Esophagus squamous epithelium (tissue), 5 donors: ENCODE measurements around the gene ISCU. TPM values are rescaled to one million over a fixed set of nuclear protein-coding genes. Genes with fewer than 3 reads are reported as not detected.

Experiments used
- DNase-seq: peaks from one replicate; lab custom pipeline; 2025; lab: John Stamatoyannopoulos, UW
- H3K27ac ChIP-seq, 4 donors: fragments of 200-600 bp; sonication (generic); one replicate each; pipeline ENCODE4 v1.5.1; 2016 to 2019; ENCODE audit warnings: mild to moderate bottlenecking in 1 of 4
- H3K27me3 ChIP-seq, 4 donors: fragments of 200-600 bp; sonication (generic); 1 replicate in 3 of 4; 2 replicates in 1 of 4; pipeline versions ENCODE4 v1.5.1 to v1.6.0; 2017 to 2021; ENCODE audit warnings: antibody characterized with exemption in 1 of 4
- H3K36me3 ChIP-seq, 3 donors: fragments of 200-600 bp; sonication (generic); one replicate each; pipeline ENCODE4 v1.5.1; 2016 to 2019
- H3K4me1 ChIP-seq, 3 donors: fragments of 200-600 bp; sonication (generic); one replicate each; pipeline ENCODE4 v1.5.1; 2017 to 2019
- H3K4me3 ChIP-seq, 4 donors: fragments of 200-600 bp; sonication (generic); 1 replicate in 3 of 4; 2 replicates in 1 of 4; pipeline ENCODE4 v1.5.1; 2016 to 2019; ENCODE audit warnings: mild to moderate bottlenecking in 2 of 4, moderate library complexity in 1 of 4
- H3K9me3 ChIP-seq, 3 donors: fragments of 200-600 bp; sonication (generic); one replicate each; pipeline ENCODE4 v1.5.1; 2016 to 2019
- POLR2A ChIP-seq, 4 donors: fragments of 450-650 bp; IDR thresholded peaks; one replicate each; pipeline ENCODE4 v1.6.1; 2017; ENCODE audit warnings: antibody characterized with exemption in 4 of 4, mild to moderate bottlenecking in 4 of 4, moderate library complexity in 3 of 4
- WGBS, 2 donors: methylation state at CpG; one replicate each; pipeline ENCODE4 v1.1.5; 2018; 5-methylcytosine and 5-hydroxymethylcytosine counted together
- intact Hi-C: fragments of 100-400 bp; cut with DNase I; formaldehyde crosslinking; loops from one replicate; pipeline ENCODE4 v1.15.0; 2022
- total RNA-seq, 4 donors: library from RNA; depleted of rRNA; stranded (reverse); fragments of >200 nt; gene quantifications; one replicate each; pipeline ENCODE4 v1.1.0, GENCODE V29; 2016
- TF ChIP-seq, protein P1 (sequence below), 6 experiments: fragments of 450-650 bp in 4 of 6; fragments of 200-600 bp in 2 of 6; sonication (generic) in 2 of 6; IDR thresholded peaks; one replicate each; pipeline ENCODE4 v1.5.1; 2016 to 2019; ENCODE audit warnings: antibody characterized with exemption in 6 of 6, mild to moderate bottlenecking in 4 of 6, moderate library complexity in 4 of 6
- donor health status: DM: yes; HTN: yes; CAD: no.

The ISCU gene
- total RNA-seq, 4 donors from 2014 or later: 50.7 to 132 (median 85.3) TPM

DNA sequence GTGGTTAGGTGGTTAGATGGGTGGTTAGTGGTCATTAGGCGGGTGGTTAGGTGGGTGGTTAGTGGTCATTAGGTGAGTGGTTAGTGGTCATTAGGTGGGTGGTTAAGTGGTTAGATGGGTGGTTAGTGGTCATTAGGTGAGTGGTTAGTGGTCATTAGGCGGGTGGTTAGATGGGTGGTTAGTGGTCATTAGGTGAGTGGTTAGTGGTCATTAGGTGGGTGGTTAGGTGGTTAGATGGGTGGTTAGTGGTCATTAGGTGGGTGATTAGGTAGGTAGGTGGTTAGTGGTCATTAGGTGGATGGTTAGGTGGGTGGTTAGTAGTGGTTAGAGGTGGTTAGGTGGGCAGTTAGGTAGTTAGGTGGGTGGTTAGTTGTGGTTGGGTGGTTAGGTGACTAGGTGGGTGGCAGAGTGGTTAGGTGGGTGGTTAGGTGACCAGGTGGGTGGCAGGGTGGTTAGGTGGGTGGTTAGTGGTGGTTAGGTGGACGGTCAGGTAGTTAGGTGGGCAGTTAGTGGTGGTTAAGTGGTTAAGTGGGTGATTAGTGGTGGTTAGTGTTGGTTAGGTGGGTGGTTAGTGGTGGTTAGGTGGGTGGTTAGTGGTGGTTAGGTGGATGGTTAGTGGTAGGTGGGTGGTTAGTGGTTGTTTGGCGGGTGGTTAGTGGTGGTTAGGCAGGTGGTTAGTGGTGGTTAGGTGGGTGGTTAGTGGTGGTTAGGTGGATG, 43.5 kb downstream of the ISCU start:
- intact Hi-C loops: no loop called here
- Histone ChIP-seq H3K4me1 (peaks cover 0 to 8% (median 0%) of the 10 kb centered on the region in 3 donors), H3K4me3 (no peak overlapping the region), H3K27me3 (peaks cover 0 to 3% (median 0%) of the 10 kb centered on the region in 4 donors), H3K36me3 (no peaks in the 10 kb centered on the region), H3K27ac (no peak overlapping the region), H3K9me3 (no peaks in the 10 kb centered on the region)
- no peak for DNase-seq
- TF ChIP-seq POLR2A (IDR thresholded peaks at IDR 0.05): no peak
- TF ChIP-seq, protein P1, sequence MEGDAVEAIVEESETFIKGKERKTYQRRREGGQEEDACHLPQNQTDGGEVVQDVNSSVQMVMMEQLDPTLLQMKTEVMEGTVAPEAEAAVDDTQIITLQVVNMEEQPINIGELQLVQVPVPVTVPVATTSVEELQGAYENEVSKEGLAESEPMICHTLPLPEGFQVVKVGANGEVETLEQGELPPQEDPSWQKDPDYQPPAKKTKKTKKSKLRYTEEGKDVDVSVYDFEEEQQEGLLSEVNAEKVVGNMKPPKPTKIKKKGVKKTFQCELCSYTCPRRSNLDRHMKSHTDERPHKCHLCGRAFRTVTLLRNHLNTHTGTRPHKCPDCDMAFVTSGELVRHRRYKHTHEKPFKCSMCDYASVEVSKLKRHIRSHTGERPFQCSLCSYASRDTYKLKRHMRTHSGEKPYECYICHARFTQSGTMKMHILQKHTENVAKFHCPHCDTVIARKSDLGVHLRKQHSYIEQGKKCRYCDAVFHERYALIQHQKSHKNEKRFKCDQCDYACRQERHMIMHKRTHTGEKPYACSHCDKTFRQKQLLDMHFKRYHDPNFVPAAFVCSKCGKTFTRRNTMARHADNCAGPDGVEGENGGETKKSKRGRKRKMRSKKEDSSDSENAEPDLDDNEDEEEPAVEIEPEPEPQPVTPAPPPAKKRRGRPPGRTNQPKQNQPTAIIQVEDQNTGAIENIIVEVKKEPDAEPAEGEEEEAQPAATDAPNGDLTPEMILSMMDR (IDR thresholded peaks at IDR 0.05): no peak
- WGBS, 2 donors: 87 to 88% methylated on average over 4 of the region's 4 CpGs

DNA sequence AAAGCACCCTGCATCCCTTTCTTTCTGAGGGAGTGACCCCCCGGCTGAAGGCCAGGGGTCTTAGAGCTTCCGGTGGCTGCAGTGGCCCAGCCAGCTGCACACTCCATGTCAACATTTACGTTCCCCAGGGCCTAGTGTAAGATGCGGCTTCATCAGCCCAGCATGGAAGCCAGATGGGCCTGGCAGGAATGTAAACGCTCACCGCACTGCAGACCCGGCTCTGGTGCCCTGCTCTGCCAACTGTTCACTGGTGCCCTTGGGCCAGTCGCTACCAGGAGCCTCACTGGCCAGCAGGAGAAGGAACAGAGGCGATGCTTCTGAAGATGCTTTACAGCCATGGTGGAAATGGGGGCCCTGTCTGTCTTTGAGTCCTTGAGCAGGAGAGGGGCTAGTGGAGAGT, 44.1 kb downstream of the ISCU start:
- intact Hi-C loops: no loop called here
- peaks cover 0 to 8% (median 0%) of the 10 kb centered on the region in 3 donors for H3K4me1 ChIP-seq
- TF ChIP-seq, protein P1 (IDR thresholded peaks at IDR 0.05): no peak
- TF ChIP-seq POLR2A (IDR thresholded peaks at IDR 0.05): no peak
- no peaks in the 10 kb centered on the region for H3K36me3 ChIP-seq
- H3K27ac ChIP-seq: no peak overlapping the region
- H3K27me3 ChIP-seq: peaks cover 0 to 3% (median 0%) of the 10 kb centered on the region in 4 donors
- no peak overlapping the region for H3K4me3 ChIP-seq
- no peaks in the 10 kb centered on the region for H3K9me3 ChIP-seq
- no peak for DNase-seq
- WGBS, 2 donors: 75% methylated on average over 7 of the region's 9 CpGs; no CpG with 5 or more reads in 1 of the 2 donors

DNA sequence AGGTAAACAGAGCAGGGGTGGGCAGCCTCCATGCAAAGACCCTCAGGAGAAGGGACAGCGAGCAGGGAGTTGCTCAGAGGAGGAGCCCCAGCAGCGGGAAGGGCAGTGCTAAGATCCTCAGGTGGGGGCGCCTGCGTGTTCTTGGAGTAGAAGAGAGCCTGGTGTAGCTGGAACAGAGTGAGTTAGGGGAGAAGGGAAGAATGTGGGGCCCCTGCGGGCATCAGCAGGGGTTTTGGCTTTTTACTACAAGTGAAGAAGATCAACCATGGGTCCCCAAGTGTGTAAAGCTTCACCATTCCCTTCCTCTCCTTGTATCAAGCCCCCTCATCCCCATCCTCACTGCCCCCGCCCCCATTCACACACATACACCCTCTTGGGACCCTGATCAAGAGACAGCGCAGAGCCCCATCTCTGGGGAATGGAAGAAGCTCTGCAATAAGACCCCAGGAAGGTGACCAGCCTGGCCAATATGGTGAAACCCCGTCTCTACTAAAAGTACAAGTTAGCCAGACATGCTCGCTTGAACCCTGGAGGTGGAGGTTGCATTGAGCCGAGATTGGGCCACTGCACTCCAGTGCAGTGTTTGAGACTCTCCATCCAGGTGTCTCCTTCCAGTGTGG, 45.7 kb downstream of the ISCU start:
- Histone ChIP-seq H3K36me3 (no peaks in the 10 kb centered on the region), H3K27me3 (peaks cover 0 to 3% (median 0%) of the 10 kb centered on the region in 4 donors), H3K9me3 (no peaks in the 10 kb centered on the region), H3K4me3 (no peak overlapping the region), H3K27ac (no peak overlapping the region), H3K4me1 (peaks cover 0 to 8% (median 1%) of the 10 kb centered on the region in 3 donors)
- WGBS, 2 donors: 72 to 89% methylated on average over 4 to 6 of the region's 10 CpGs
- TF ChIP-seq, protein P1 (IDR thresholded peaks at IDR 0.05): no peak
- TF ChIP-seq POLR2A (IDR thresholded peaks at IDR 0.05): no peak
- DNase-seq: no peak
- intact Hi-C loops: no loop called here

DNA sequence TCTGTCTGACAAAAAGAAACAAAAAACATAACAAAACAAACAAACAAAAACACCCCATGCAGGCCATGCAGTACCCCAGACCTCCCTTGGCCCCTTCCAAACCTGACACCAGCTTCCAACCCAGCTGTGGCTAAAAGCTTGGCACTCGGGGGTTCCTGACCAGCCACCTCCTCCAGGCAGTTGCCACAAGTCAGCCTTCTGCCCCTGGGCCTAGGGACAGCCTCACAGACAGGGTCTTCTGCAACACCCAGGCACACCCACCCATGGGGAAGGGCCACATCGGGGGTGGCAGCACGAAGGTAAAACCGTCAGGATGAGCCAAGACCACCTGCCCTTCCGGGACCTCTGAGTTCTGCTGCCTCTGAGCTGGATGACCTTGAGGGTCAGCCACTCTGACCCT, 46.2 kb downstream of the ISCU start:
- TF ChIP-seq, protein P1 (IDR thresholded peaks at IDR 0.05): no peak
- no peak for TF ChIP-seq POLR2A (IDR thresholded peaks at IDR 0.05)
- H3K9me3 ChIP-seq: no peaks in the 10 kb centered on the region
- peaks cover 0 to 12% (median 5%) of the 10 kb centered on the region in 3 donors for H3K4me1 ChIP-seq
- H3K36me3 ChIP-seq: no peaks in the 10 kb centered on the region
- 82 to 83% methylated on average over 4 to 5 of the region's 5 CpGs for WGBS, 2 donors
- H3K27ac ChIP-seq: no peak overlapping the region
- no peak overlapping the region for H3K4me3 ChIP-seq
- no peak for DNase-seq
- intact Hi-C loops: no loop called here
- H3K27me3 ChIP-seq: peaks cover 0 to 3% (median 0%) of the 10 kb centered on the region in 4 donors
